Measurements from ENCODE around the gene LIPG. TPM values are rescaled to one million over a fixed set of nuclear protein-coding genes. Genes with fewer than 3 reads are reported as not detected.

The LIPG gene
- total and polyA plus RNA-seq, 2 of the 13 experiments (the other 11 are each of a cell fraction or from before 2014, with no cell fraction given), result 0.96 to 10.8 TPM

GRCh38 chr18:49544362-49544761, 17.5 kb upstream of the LIPG start (continued):
- TF ChIP-seq ZNF20 (CRISPR knock-in tag; IDR thresholded peaks at IDR 0.05) (no peak), ZNF547 (CRISPR knock-in tag; IDR thresholded peaks at IDR 0.05) (no peak), ZZZ3 (CRISPR knock-in tag; IDR thresholded peaks at IDR 0.05; ENCODE audit: borderline replicate concordance) (no peak), SOX6 (IDR thresholded peaks at IDR 0.05) (no peak), SOX6 (CRISPR knock-in tag; IDR thresholded peaks at IDR 0.05) (no peak), REL (CRISPR knock-in tag; conservative IDR thresholded peaks at IDR 0.05) (no peak), DR1 (CRISPR knock-in tag; IDR thresholded peaks at IDR 0.05) (no peak)

- Histone ChIP-seq H3K4me1 (ENCODE audit: insufficient read depth, low read length) (no peaks in the 10 kb centered on the region), H2AFZ (ENCODE audit: low read length) (no peak overlapping the region), H3K4me3 (replicated peaks in 1 of 3; ENCODE audit: insufficient read depth in 1 of 3, low read depth in 2 of 3, low read length in 3 of 3) (no peak overlapping the region), H3K27ac (ENCODE audit: extremely low read length, insufficient read depth, low read length) (no peak overlapping the region), H4K20me1 (ENCODE audit: insufficient read depth, low read length) (no peaks in the 10 kb centered on the region), H3K27me3 (ENCODE audit: control insufficient read depth in 1 of 2, insufficient read depth in 2 of 2, low read length in 2 of 2) (no peaks in the 10 kb centered on the region; a peak in 2 of 5 replicates), H3K4me2 (ENCODE audit: low read depth, low read length) (no peak overlapping the region), H3K9me3 (ENCODE audit: low read length) (no peaks in the 10 kb centered on the region), H3K36me3 (replicated peaks in 1 of 2; ENCODE audit: control insufficient read depth in 1 of 2, insufficient read depth in 2 of 2, low read length in 2 of 2) (no peaks in the 10 kb centered on the region), H3K9ac (ENCODE audit: insufficient read depth, low read depth, low read length) (no peak overlapping the region), H3K79me2 (ENCODE audit: insufficient read depth, low read length) (no peaks in the 10 kb centered on the region)
- CTCF ChIA-PET (ENCODE audit: low intra/inter-chr PET ratio, low total read pairs), result no interaction called here
- FAIRE-seq, result no peak
- intact Hi-C loops (cut with micrococcal nuclease; ENCODE audit: unreplicated experiment) (no loop called here), in situ Hi-C loops (cut with HindIII; ENCODE audit: extremely low pct_ligation_motif_present, low pct_unique_long_range_greater_than_20kb) (no loop called here)
- ATAC-seq, result no peak
- no TSS peak for BruUV-seq (replicated peaks)
- DNase-seq (ENCODE audit: low spot score), result no peak
- WGBS (ENCODE audit: low lambda C conversion rate), result 86% methylated on average over 1 of the region's 1 CpG
- no peak for TF ChIP-seq GABPA (IDR thresholded peaks at IDR 0.05; ENCODE audit: low read depth, low read length)
- no peak for TF ChIP-seq GABPA (CRISPR knock-in tag; IDR thresholded peaks at IDR 0.05; ENCODE audit: low read depth)
- no peak for TF ChIP-seq REXO4 (CRISPR knock-in tag; IDR thresholded peaks at IDR 0.05; ENCODE audit: borderline replicate concordance)
- no peak for TF ChIP-seq NCOR1 (IDR thresholded peaks at IDR 0.05; ENCODE audit: borderline replicate concordance, low read length)
- TF ChIP-seq FOSL1 (CRISPR knock-in tag; IDR thresholded peaks at IDR 0.05; ENCODE audit: borderline replicate concordance), result no peak
- no peak for TF ChIP-seq ZNF761 (CRISPR knock-in tag; conservative IDR thresholded peaks at IDR 0.05)
- POLR2A ChIA-PET, result no interaction called here
Measured at GRCh38 chr18:49546278-49546677, 15.6 kb upstream of the LIPG start.
